Left ventricle myocardium inferior (tissue), 1 donor: ENCODE results near the gene TSEN54. TPM values are rescaled to one million over a fixed set of nuclear protein-coding genes. Genes with fewer than 3 reads are reported as not detected.

ENCODE experiments used
- DNase-seq: peaks from one replicate; pipeline ENCODE4 v3.0.0-alpha.2; 2020
- H3K27ac ChIP-seq: fragments of 200-600 bp; replicated peaks from 2 replicates; pipeline ENCODE4 v1.8.0; 2021
- H3K27me3 ChIP-seq: fragments of 200-600 bp; 2 replicates; pipeline ENCODE4 v1.8.0; 2021; ENCODE audit warnings: low read depth
- H3K36me3 ChIP-seq: fragments of 200-600 bp; 2 replicates; pipeline ENCODE4 v1.8.0; 2021
- H3K4me1 ChIP-seq: fragments of 200-600 bp; 2 replicates; pipeline ENCODE4 v1.8.0; 2021
- H3K4me3 ChIP-seq: fragments of 200-600 bp; 2 replicates; pipeline ENCODE4 v1.8.0; 2021; ENCODE audit warnings: mild to moderate bottlenecking, moderate library complexity
- H3K9me3 ChIP-seq: fragments of 200-600 bp; replicated peaks from 2 replicates; pipeline ENCODE4 v1.8.0; 2021
- CTCF ChIP-seq: fragments of 200-600 bp; IDR thresholded peaks from 2 replicates; pipeline ENCODE4 v1.8.0; 2021; ENCODE audit warnings: antibody characterized with exemption, mild to moderate bottlenecking, borderline replicate concordance
- intact Hi-C: fragments of 100-400 bp; cut with micrococcal nuclease; formaldehyde crosslinking; loops from one replicate; pipeline ENCODE4 v1.11.0; 2022
- total RNA-seq: library from RNA; stranded (reverse); fragmentation: NEBNext Ultra II Directional; extraction: Animal tissue kit (Norgen Biotek cat#: 25700); gene quantifications from one replicate; pipeline ENCODE4 v1.2.1, GENCODE V29; 2021
- donor health status: DM: no; HTN: yes; CAD: no; lungs with severe emphysema.

The TSEN54 gene
- total RNA-seq, 1 donor from 2014 or later = 6.8 TPM

GRCh38 chr17:75498726-75499213, 17.6 kb upstream of the TSEN54 start:
- intact Hi-C loops = no loop called here

GRCh38 chr17:75499313-75500022, 16.9 kb upstream of the TSEN54 start:
- intact Hi-C loops = no loop called here
- peaks cover 54% of the 10 kb centered on the region for H3K4me1 ChIP-seq
- no peaks in the 10 kb centered on the region for H3K9me3 ChIP-seq
- DNase-seq = no peak
- H3K36me3 ChIP-seq = peaks cover 85% of the 10 kb centered on the region
- no peak overlapping the region for H3K4me3 ChIP-seq
- H3K27me3 ChIP-seq = no peaks in the 10 kb centered on the region
- no peak for TF ChIP-seq CTCF
- peak overlapping the region; percentile 70 for H3K27ac ChIP-seq

More at GRCh38 chr17:75498726-75499213, 17.6 kb upstream of the TSEN54 start:
- no peak for DNase-seq
- Histone ChIP-seq H3K9me3 (no peaks in the 10 kb centered on the region), H3K27ac (peak overlapping the region; percentile 70), H3K36me3 (peaks cover 85% of the 10 kb centered on the region), H3K4me3 (no peak overlapping the region), H3K4me1 (peaks cover 49% of the 10 kb centered on the region), H3K27me3 (no peaks in the 10 kb centered on the region)
- no peak for TF ChIP-seq CTCF

GRCh38 chr17:75500419-75501216, 15.7 kb upstream of the TSEN54 start:
- no peak for TF ChIP-seq CTCF
- H3K36me3 ChIP-seq = peaks cover 84% of the 10 kb centered on the region

GRCh38 chr17:75501378-75502071, 14.8 kb upstream of the TSEN54 start:
- no peak for DNase-seq
- peaks cover 61% of the 10 kb centered on the region for H3K4me1 ChIP-seq
- intact Hi-C loops = no loop called here
- no peaks in the 10 kb centered on the region for H3K27me3 ChIP-seq
- H3K27ac ChIP-seq = peak overlapping the region; percentile 70
- no peak for TF ChIP-seq CTCF
- peaks cover 84% of the 10 kb centered on the region for H3K36me3 ChIP-seq
- H3K4me3 ChIP-seq = no peak overlapping the region
- no peaks in the 10 kb centered on the region for H3K9me3 ChIP-seq

More at GRCh38 chr17:75500419-75501216, 15.7 kb upstream of the TSEN54 start:
- intact Hi-C loops = no loop called here
- no peaks in the 10 kb centered on the region for H3K9me3 ChIP-seq
- H3K27me3 ChIP-seq = no peaks in the 10 kb centered on the region
- no peak overlapping the region for H3K4me3 ChIP-seq
- peak overlapping the region; percentile 70 for H3K27ac ChIP-seq
- H3K4me1 ChIP-seq = peaks cover 60% of the 10 kb centered on the region
- DNase-seq = no peak

- H3K36me3 ChIP-seq = peaks cover 84% of the 10 kb centered on the region
- no peak for DNase-seq
- intact Hi-C loops = no loop called here
Measured at GRCh38 chr17:75502072-75502720, 14.1 kb upstream of the TSEN54 start.

More at GRCh38 chr17:75502072-75502720, 14.1 kb upstream of the TSEN54 start:
- peak overlapping the region; percentile 70 for H3K27ac ChIP-seq
- peaks cover 67% of the 10 kb centered on the region for H3K4me1 ChIP-seq
- H3K4me3 ChIP-seq = no peak overlapping the region
- no peaks in the 10 kb centered on the region for H3K9me3 ChIP-seq
- TF ChIP-seq CTCF = no peak
- H3K27me3 ChIP-seq = no peaks in the 10 kb centered on the region
